ENCODE data around the gene IDH1. TPM values are rescaled to one million over a fixed set of nuclear protein-coding genes. Genes with fewer than 3 reads are reported as not detected.

The IDH1 gene
- total and polyA plus RNA-seq, 2 donors from 2014 or later: 53.1 to 95.7 TPM

DNA sequence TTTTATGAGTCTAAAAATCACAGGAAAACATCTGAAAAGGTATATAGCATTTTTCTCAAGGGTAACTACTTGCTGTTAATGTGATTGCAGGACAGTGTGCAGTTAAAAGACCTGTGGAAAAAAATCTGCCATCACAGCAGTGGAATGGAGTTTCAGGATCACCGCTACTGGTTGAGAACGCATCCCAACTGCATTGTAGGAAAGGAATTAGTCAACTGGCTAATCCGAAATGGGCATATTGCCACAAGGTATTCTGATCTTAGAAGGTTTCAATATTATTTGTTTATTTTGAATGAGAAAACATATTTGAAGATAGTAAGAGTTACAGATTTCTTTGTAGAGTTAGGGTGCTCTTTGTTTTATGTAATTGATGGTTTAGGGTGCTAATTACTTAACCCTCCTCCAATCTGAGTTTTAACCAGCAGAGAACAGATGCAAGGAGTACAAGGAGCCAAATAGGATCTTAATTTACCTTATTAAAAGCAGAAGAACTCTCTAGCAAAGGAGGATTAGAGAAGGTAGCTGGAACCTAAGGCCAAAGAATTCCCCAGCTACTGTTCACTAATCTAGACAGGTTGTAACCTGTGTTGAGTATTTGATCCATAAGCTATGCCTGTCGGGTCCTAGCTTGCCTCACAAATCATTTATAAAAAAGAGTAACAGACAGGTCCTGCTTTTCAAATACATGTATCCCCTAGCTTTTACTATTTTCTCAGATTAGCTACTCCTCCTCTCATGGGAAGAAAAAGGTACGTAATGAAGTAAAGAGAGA lies 46.2 kb upstream of the IDH1 start:
- Histone ChIP-seq H3K4me1 (ENCODE audit: control insufficient read depth in 2 of 3, insufficient read depth in 2 of 3, low read depth in 1 of 3, low read length in 3 of 3) (no peaks in the 10 kb centered on the region), H3K9ac (ENCODE audit: low read length in 3 of 3) (no peak overlapping the region), H3K4me3 (ENCODE audit: low read length in 3 of 3) (no peak overlapping the region), H3K27ac (ENCODE audit: low read depth in 2 of 2, low read length in 2 of 2) (no peak overlapping the region), H3K9me3 (ENCODE audit: control insufficient read depth in 2 of 3, insufficient read depth in 1 of 3, low read length in 3 of 3) (no peaks in the 10 kb centered on the region), H3K27me3 (ENCODE audit: control insufficient read depth, insufficient read depth, low read length) (no peaks in the 10 kb centered on the region), H3K36me3 (ENCODE audit: control insufficient read depth in 2 of 3, insufficient read depth in 3 of 3, low read length in 3 of 3) (peaks cover 11 to 26% (median 17%) of the 10 kb centered on the region in 3 donors)
- no peak for TF ChIP-seq CTCF (IDR thresholded peaks at IDR 0.05; ENCODE audit: borderline replicate concordance, extremely low read depth, insufficient read depth)
- FAIRE-seq: no peak
- no peak for DNase-seq
- intact Hi-C loops (cut with DNase I): no loop called here

DNA sequence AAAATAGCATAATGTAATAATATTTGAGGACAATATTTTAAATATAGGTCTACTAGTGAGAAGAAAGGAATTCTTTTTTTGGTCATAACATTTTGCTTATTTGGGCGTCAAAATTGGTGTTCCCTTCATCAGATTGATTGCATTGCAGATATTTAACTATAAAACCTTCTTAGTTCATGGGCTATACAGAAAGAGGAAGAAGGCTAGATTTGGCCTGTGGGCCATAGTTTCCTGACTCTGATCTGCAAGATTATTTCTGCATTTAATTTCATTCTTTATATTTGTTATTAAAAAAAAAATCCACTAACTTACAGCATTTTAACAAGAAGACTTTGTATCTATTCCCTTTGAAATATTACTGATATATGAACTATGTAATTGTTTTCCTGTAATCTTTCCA lies 43.1 kb upstream of the IDH1 start:
- DNase-seq: no peak
- Histone ChIP-seq H3K9me3 (ENCODE audit: control insufficient read depth in 2 of 3, insufficient read depth in 1 of 3, low read length in 3 of 3) (no peaks in the 10 kb centered on the region), H3K9ac (ENCODE audit: low read length in 3 of 3) (no peak overlapping the region), H3K36me3 (ENCODE audit: control insufficient read depth in 2 of 3, insufficient read depth in 3 of 3, low read length in 3 of 3) (peaks cover 6 to 21% (median 9%) of the 10 kb centered on the region in 3 donors), H3K4me3 (ENCODE audit: low read length in 3 of 3) (no peak overlapping the region), H3K4me1 (ENCODE audit: control insufficient read depth in 2 of 3, insufficient read depth in 2 of 3, low read depth in 1 of 3, low read length in 3 of 3) (no peaks in the 10 kb centered on the region), H3K27me3 (ENCODE audit: control insufficient read depth, insufficient read depth, low read length) (no peaks in the 10 kb centered on the region), H3K27ac (ENCODE audit: low read depth in 2 of 2, low read length in 2 of 2) (no peak overlapping the region)
- TF ChIP-seq CTCF (IDR thresholded peaks at IDR 0.05; ENCODE audit: borderline replicate concordance, extremely low read depth, insufficient read depth): no peak
- intact Hi-C loops (cut with DNase I): no loop called here
- FAIRE-seq: no peak

DNA sequence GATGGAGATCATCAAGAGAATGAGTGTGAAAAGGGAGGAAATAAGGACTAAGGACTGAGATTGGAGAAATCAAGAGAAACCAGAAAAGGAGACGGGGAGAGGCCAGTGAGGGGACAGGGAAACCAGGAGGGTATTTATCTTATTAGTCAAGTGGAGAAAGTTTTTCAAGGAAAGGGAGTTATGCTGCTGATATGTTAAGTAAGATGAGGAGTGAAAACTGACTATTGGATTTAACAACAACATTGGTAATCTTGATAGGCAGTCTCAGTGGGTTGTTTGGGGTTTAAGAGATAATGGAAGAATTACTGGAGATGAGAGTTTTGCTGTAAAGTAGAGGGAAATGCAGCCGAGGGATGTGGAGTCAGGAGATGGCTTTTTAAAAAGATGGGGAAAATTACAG lies 41.7 kb upstream of the IDH1 start:
- H3K4me3 ChIP-seq (ENCODE audit: low read length in 3 of 3): no peak overlapping the region
- DNase-seq (no peak), FAIRE-seq (no peak)
- H3K9ac ChIP-seq (ENCODE audit: low read length in 3 of 3): no peak overlapping the region
- H3K4me1 ChIP-seq (ENCODE audit: control insufficient read depth in 2 of 3, insufficient read depth in 2 of 3, low read depth in 1 of 3, low read length in 3 of 3): no peaks in the 10 kb centered on the region
- intact Hi-C loops (cut with DNase I): no loop called here
- H3K36me3 ChIP-seq (ENCODE audit: control insufficient read depth in 2 of 3, insufficient read depth in 3 of 3, low read length in 3 of 3): peaks cover 6 to 16% (median 12%) of the 10 kb centered on the region in 3 donors
- H3K27me3 ChIP-seq (ENCODE audit: control insufficient read depth, insufficient read depth, low read length): no peaks in the 10 kb centered on the region
- no peaks in the 10 kb centered on the region for H3K9me3 ChIP-seq (ENCODE audit: control insufficient read depth in 2 of 3, insufficient read depth in 1 of 3, low read length in 3 of 3)
- H3K27ac ChIP-seq (ENCODE audit: low read depth in 2 of 2, low read length in 2 of 2): no peak overlapping the region
- no peak for TF ChIP-seq CTCF (IDR thresholded peaks at IDR 0.05; ENCODE audit: borderline replicate concordance, extremely low read depth, insufficient read depth)

All from kidney (tissue), 14 donors.